Measurements from ENCODE around the gene PIGR.
A peak's percentile ranks its signal among the peaks of the same experiment; 100 is the strongest.

PIGR gene

GRCh38 chr1:206958144-206958543, 11.9 kb upstream of the PIGR start:
- no peak for DNase-seq (ENCODE audit: low read depth)

GRCh38 chr1:206957639-206958038, 11.4 kb upstream of the PIGR start:
- no peak for DNase-seq (ENCODE audit: low read depth)

GRCh38 chr1:206955476-206956451, 9.5 kb upstream of the PIGR start:
- DNase-seq (ENCODE audit: low read depth) = no peak

- DNase-seq (ENCODE audit: low read depth) = no peak
Measured at GRCh38 chr1:206954459-206955342, 8.4 kb upstream of the PIGR start.

GRCh38 chr1:206953626-206954025, 7.4 kb upstream of the PIGR start:
- no peak for DNase-seq (ENCODE audit: low read depth)

GRCh38 chr1:206953126-206953525, 6.9 kb upstream of the PIGR start:
- DNase-seq (ENCODE audit: low read depth) = no peak

- no peak for DNase-seq (ENCODE audit: low read depth)
Measured at GRCh38 chr1:206952171-206952570, 5.9 kb upstream of the PIGR start.

GRCh38 chr1:206951318-206952100, 5.2 kb upstream of the PIGR start:
- DNase-seq (ENCODE audit: low read depth) = no peak

- no peak for DNase-seq (ENCODE audit: low read depth)
Measured at GRCh38 chr1:206949641-206950040, 3.4 kb upstream of the PIGR start.

- DNase-seq (ENCODE audit: low read depth) = no peak
Measured at GRCh38 chr1:206949208-206949607, 2.9 kb upstream of the PIGR start.

GRCh38 chr1:206947255-206947654, 989 bp upstream of the PIGR start:
- DNase-seq (ENCODE audit: low read depth) = no peak

GRCh38 chr1:206945779-206946178, 487 bp downstream of the PIGR start:
- no peak for DNase-seq (ENCODE audit: low read depth)

GRCh38 chr1:206944703-206945102, 1.6 kb downstream of the PIGR start:
- no peak for DNase-seq (ENCODE audit: low read depth)

GRCh38 chr1:206941766-206942418, 4.4 kb downstream of the PIGR start:
- no peak for DNase-seq (ENCODE audit: low read depth)

GRCh38 chr1:206940588-206940936, 5.7 kb downstream of the PIGR start:
- DNase-seq (ENCODE audit: low read depth) = no peak

GRCh38 chr1:206939841-206940587, 6.3 kb downstream of the PIGR start:
- DNase-seq (ENCODE audit: low read depth) = no peak

- no peak for DNase-seq (ENCODE audit: low read depth)
Measured at GRCh38 chr1:206939131-206939530, 7.1 kb downstream of the PIGR start.

- no peak for DNase-seq (ENCODE audit: low read depth)
Measured at GRCh38 chr1:206937425-206937824, 8.8 kb downstream of the PIGR start.

- DNase-seq (ENCODE audit: low read depth) = no peak
Measured at GRCh38 chr1:206935491-206936067, 10.7 kb downstream of the PIGR start.

- peak; percentile 54 for DNase-seq (ENCODE audit: low read depth)
Measured at GRCh38 chr1:206933333-206933945, 12.8 kb downstream of the PIGR start.

Data from activated T-helper 1 cell treated with Interleukin-2 at 50 U/mL for 16 hours (primary cell).